PC-9 (cell line): Measurements from ENCODE around the gene MAEL.

Experiments
- CTCF ChIP-seq: fragments of 200-600 bp; sonication (generic); conservative IDR thresholded peaks from 2 replicates; pipeline ENCODE4 v1.6.1; 2017; ENCODE audit warnings: mixed run types, antibody characterized with exemption, mild to moderate bottlenecking, moderate library complexity
- EZH2 ChIP-seq: fragments of 200-600 bp; sonication (generic); IDR thresholded peaks from 2 replicates; pipeline ENCODE4 v1.8.0; 2017; ENCODE audit warnings: antibody characterized with exemption, low read depth

GRCh38 chr1:166972826-166973225, 16.3 kb upstream of the MAEL start:
- TF ChIP-seq EZH2 (no peak), CTCF (no peak)
